Endodermal cell (in vitro differentiated cells): ENCODE results near the gene LMOD3. TPM values are rescaled to one million over a fixed set of nuclear protein-coding genes. Genes with fewer than 3 reads are reported as not detected.

Experiments
- DNase-seq: peaks from one replicate; pipeline ENCODE4 v3.0.0-alpha.2; 2017
- H3K27ac ChIP-seq: 2 replicates; pipeline ENCODE4 v1.5.1; 2013; ENCODE audit warnings: mild to moderate bottlenecking, low read depth, low read length, moderate library complexity
- H3K27me3 ChIP-seq: 2 replicates; pipeline ENCODE4 v1.6.1; 2013; ENCODE audit warnings: mild to moderate bottlenecking, low read length, moderate library complexity; ENCODE audit not compliant: insufficient read depth, control insufficient read depth, poor library complexity, severe bottlenecking
- H3K36me3 ChIP-seq: 2 replicates; pipeline ENCODE4 v1.7.0; 2013; ENCODE audit warnings: mild to moderate bottlenecking, low read length, moderate library complexity; ENCODE audit not compliant: control insufficient read depth, insufficient read depth
- H3K4me1 ChIP-seq: one replicate; pipeline ENCODE4 v1.7.0; 2013; ENCODE audit warnings: low read length; ENCODE audit not compliant: control insufficient read depth, insufficient read depth
- H3K4me3 ChIP-seq: 2 replicates; pipeline ENCODE4 v1.5.1; 2013; ENCODE audit warnings: mild to moderate bottlenecking, low read length, moderate library complexity
- H3K9ac ChIP-seq: 2 replicates; pipeline ENCODE4 v1.6.1; 2013; ENCODE audit warnings: mild to moderate bottlenecking, low read length, moderate library complexity; ENCODE audit not compliant: poor library complexity, severe bottlenecking; ENCODE audit errors: extremely low read depth
- H3K9me3 ChIP-seq: 2 replicates; pipeline ENCODE4 v1.6.1; 2013; ENCODE audit warnings: mild to moderate bottlenecking, low read length, moderate library complexity; ENCODE audit not compliant: control insufficient read depth
- H3K27ac Mint-ChIP-seq: 2 replicates; pipeline ENCODE4 v1.8.0; 2020; ENCODE audit warnings: mixed read lengths
- H3K27me3 Mint-ChIP-seq: 2 replicates; pipeline ENCODE4 v1.8.0; 2021; ENCODE audit warnings: mild to moderate bottlenecking, mixed read lengths; ENCODE audit not compliant: insufficient read depth
- H3K36me3 Mint-ChIP-seq: 2 replicates; pipeline ENCODE4 v1.8.0; 2020; ENCODE audit warnings: low read depth, mixed read lengths
- H3K4me1 Mint-ChIP-seq: 2 replicates; pipeline ENCODE4 v1.8.0; 2020; ENCODE audit warnings: mixed read lengths
- H3K4me3 Mint-ChIP-seq: 2 replicates; pipeline ENCODE4 v1.8.0; 2020; ENCODE audit warnings: mild to moderate bottlenecking, moderate library complexity, mixed read lengths
- H3K9me3 Mint-ChIP-seq: 2 replicates; pipeline ENCODE4 v1.8.0; 2020; ENCODE audit warnings: mild to moderate bottlenecking, mixed read lengths
- whole genome bisulfite sequencing, 2 experiments: methylation state at CpG; one replicate each; pipeline versions ENCODE4 v1.1.5 to v1.1.7; 2013; ENCODE audit warnings: missing lambda C conversion rate in 2 of 2, mixed read lengths in 1 of 2; ENCODE audit not compliant: insufficient coverage in 1 of 2, insufficient read length in 1 of 2; 5-methylcytosine and 5-hydroxymethylcytosine counted together
- total RNA-seq, 2 donors: library from RNA; stranded (reverse); fragmentation: NEBNext Ultra II Directional in 1 of 2; extraction: Animal tissue kit (Norgen Biotek cat#: 25700) in 1 of 2; gene quantifications; 2 replicates in 1 of 2; 3 replicates in 1 of 2; pipeline ENCODE4 v1.2.1, GENCODE V29; 2021
- TF ChIP-seq, protein P1 (sequence below): fragments of 200-600 bp; sonication (generic); conservative IDR thresholded peaks from 2 replicates; pipeline ENCODE4 v1.5.0; 2021; ENCODE audit warnings: antibody characterized with exemption, mild to moderate bottlenecking

The LMOD3 gene
- total RNA-seq, 2 donors from 2014 or later: not detected

DNA sequence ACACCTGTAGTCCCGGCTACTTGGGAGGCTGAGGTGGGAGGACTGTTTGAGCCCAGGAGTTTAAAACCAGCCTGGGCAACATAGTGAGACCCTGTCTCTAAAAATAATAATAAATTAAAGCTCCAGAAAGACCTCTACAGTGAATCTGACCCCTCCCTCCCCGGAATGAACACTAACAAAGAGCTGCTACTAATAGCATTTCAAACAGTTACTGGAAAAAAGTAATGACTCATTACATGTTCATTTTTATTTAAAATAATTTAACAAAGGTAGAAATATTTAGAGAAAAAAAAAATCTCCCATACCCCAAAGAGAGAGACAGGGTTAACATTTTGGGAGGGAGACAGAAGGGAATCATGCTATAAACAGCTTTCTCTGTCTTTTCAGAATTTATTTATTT lies 40.0 kb downstream of the LMOD3 start:
- H3K27me3 ChIP-seq: no peaks in the 10 kb centered on the region
- no peak overlapping the region for H3K4me3 ChIP-seq
- H3K9ac ChIP-seq: no peak overlapping the region
- H3K9me3 ChIP-seq: no peaks in the 10 kb centered on the region
- no peaks in the 10 kb centered on the region for H3K4me1 ChIP-seq
- peaks cover 39% of the 10 kb centered on the region for H3K4me1 Mint-ChIP-seq
- TF ChIP-seq, protein P1, sequence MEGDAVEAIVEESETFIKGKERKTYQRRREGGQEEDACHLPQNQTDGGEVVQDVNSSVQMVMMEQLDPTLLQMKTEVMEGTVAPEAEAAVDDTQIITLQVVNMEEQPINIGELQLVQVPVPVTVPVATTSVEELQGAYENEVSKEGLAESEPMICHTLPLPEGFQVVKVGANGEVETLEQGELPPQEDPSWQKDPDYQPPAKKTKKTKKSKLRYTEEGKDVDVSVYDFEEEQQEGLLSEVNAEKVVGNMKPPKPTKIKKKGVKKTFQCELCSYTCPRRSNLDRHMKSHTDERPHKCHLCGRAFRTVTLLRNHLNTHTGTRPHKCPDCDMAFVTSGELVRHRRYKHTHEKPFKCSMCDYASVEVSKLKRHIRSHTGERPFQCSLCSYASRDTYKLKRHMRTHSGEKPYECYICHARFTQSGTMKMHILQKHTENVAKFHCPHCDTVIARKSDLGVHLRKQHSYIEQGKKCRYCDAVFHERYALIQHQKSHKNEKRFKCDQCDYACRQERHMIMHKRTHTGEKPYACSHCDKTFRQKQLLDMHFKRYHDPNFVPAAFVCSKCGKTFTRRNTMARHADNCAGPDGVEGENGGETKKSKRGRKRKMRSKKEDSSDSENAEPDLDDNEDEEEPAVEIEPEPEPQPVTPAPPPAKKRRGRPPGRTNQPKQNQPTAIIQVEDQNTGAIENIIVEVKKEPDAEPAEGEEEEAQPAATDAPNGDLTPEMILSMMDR: no peak
- H3K36me3 ChIP-seq: no peaks in the 10 kb centered on the region
- H3K27ac Mint-ChIP-seq: no peak overlapping the region
- no peaks in the 10 kb centered on the region for H3K9me3 Mint-ChIP-seq
- DNase-seq: no peak
- H3K4me3 Mint-ChIP-seq: no peak overlapping the region
- no peak overlapping the region for H3K27ac ChIP-seq
- H3K27me3 Mint-ChIP-seq: no peaks in the 10 kb centered on the region
- H3K36me3 Mint-ChIP-seq: peaks cover 4% of the 10 kb centered on the region
- WGBS, 2 experiments: 96% methylated on average over 2 of the region's 2 CpGs; no CpG with 5 or more reads in 1 of the 2 experiments

DNA sequence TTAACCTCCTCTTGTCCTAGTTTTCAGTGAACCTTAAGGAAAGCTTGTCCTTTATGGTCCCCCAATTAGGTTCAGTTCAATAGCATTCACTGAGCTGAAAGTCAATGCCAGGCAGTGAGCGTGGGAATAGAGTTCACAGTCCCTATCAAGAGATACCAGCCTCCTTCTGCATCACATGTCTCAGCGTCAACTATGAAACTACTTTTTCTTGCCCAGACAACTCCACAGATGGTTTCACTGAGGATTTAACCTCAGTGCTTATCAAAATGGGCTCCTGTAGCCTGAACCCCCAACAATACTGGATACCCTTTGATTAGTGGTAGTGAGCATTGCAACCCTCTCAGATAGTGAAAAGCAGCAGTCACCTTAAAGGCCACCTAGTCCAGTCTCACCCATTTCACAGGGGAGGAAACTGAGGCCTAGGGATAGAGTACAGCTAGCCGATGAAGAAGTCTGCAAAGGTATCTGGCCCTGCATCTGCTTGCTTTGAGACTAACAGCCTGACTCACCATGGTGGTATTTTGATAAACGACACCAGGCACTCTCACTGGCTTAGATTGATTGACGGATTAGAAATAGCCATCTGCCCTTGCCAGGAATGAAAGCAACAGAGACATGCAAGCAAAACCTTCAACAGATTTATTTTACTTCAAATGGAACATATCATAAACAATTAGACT lies 40.7 kb downstream of the LMOD3 start:
- 85 to 89% methylated on average over 5 of the region's 5 CpGs for WGBS, 2 experiments
- Histone ChIP-seq H3K36me3 (no peaks in the 10 kb centered on the region), H3K9me3 (no peaks in the 10 kb centered on the region), H3K9ac (no peak overlapping the region), H3K4me1 (no peaks in the 10 kb centered on the region), H3K4me3 (no peak overlapping the region), H3K27ac (no peak overlapping the region), H3K27me3 (no peaks in the 10 kb centered on the region)
- peak; percentile 57 for DNase-seq
- Mint-ChIP-seq H3K4me3 (no peak overlapping the region), H3K36me3 (peaks cover 7% of the 10 kb centered on the region), H3K4me1 (peaks cover 39% of the 10 kb centered on the region), H3K9me3 (no peaks in the 10 kb centered on the region), H3K27ac (no peak overlapping the region), H3K27me3 (no peaks in the 10 kb centered on the region)
- TF ChIP-seq, protein P1: no peak

DNA sequence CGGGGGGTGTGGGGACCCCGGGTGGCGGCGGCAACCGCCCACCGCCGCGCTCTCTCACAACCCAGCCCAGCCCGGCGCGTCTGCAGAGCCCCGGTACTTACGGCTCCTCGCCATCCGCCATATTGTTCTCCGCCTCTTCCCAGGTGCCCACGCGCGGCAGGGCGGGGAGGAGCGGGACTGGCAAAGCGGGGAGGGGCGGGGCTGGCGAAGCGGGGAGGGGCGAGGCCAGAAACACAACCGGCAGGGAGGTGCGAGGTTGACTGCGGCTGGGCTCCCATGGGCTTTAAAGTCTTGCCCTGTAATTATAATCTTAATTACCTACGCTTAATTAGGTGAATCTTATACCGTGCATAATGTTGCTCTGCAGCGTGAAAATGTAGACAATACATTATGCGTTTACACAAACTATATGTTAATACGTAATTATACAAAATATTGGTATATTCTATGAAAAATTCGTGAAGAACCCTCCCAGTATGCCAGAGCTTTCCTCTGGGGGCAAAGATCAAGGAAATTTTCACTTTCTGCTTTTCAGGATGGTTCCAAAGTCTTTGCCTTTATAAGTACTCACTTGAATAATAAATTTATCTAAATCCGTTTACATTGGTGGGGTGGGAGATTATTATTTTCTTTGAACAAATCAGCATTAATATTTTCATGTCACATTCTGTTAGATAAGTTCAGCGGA lies 42.0 kb downstream of the LMOD3 start, which contains the start of gene UBA3:
UBA3 (minus strand) TSS at position 133 of the 688 bp plus-strand sequence; CDS start at position 121, 12 bp downstream.
- Histone ChIP-seq H3K27ac (peak within 1 kb of the TSS; percentile 3), H3K36me3 (peaks cover 2% of the 10 kb centered on the region), H3K4me3 (peak within 1 kb of the TSS; percentile 95), H3K27me3 (no peaks in the 10 kb centered on the region), H3K9ac (peak within 1 kb of the TSS; percentile 75), H3K4me1 (no peaks in the 10 kb centered on the region), H3K9me3 (no peaks in the 10 kb centered on the region)
- H3K27ac Mint-ChIP-seq: peak within 1 kb of the TSS; percentile 85
- H3K4me1 Mint-ChIP-seq: peaks cover 30% of the 10 kb centered on the region
- H3K4me3 Mint-ChIP-seq: peak within 1 kb of the TSS; percentile 79
- 1% methylated on average over 32 of the region's 37 CpGs; no CpG with 5 or more reads in 1 of the 2 experiments for WGBS, 2 experiments
- TF ChIP-seq, protein P1: no peak
- peak; percentile 98 for DNase-seq
- no peaks in the 10 kb centered on the region for H3K9me3 Mint-ChIP-seq
- H3K36me3 Mint-ChIP-seq: peaks cover 10% of the 10 kb centered on the region
- H3K27me3 Mint-ChIP-seq: no peaks in the 10 kb centered on the region
